ENCODE measurements around the gene YPEL4.
A peak's percentile ranks its signal among the peaks of the same experiment; 100 is the strongest.

The YPEL4 gene

DNA sequence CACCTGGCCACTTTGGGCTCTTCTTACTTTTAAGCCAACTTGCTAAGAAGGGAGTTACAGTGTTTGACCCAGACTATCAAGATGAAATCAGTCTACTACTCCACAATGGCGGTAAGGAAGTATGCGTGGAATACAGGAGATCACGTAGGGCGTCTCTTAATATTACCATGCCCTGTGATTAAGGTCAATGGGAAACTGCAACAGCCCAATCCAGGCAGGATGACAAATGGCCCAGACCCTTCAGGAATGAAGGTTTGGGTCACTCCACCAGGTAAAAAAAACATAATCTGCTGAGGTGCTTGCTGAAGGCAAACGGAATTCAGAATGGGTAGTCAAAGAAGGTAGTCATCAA, 1.0 kb upstream of the YPEL4 start:
- DNase-seq (ENCODE audit: low spot score): no peak

- DNase-seq (ENCODE audit: low spot score): no peak
These were observed 644 bp downstream of the YPEL4 start for GRCh38 chr11:57648801-57649735.

- DNase-seq (ENCODE audit: low spot score): no peak
These were observed 1.5 kb downstream of the YPEL4 start for GRCh38 chr11:57647960-57648800.

- no peak for DNase-seq (ENCODE audit: low spot score)
These were observed 2.3 kb downstream of the YPEL4 start for GRCh38 chr11:57647372-57647771.

DNA sequence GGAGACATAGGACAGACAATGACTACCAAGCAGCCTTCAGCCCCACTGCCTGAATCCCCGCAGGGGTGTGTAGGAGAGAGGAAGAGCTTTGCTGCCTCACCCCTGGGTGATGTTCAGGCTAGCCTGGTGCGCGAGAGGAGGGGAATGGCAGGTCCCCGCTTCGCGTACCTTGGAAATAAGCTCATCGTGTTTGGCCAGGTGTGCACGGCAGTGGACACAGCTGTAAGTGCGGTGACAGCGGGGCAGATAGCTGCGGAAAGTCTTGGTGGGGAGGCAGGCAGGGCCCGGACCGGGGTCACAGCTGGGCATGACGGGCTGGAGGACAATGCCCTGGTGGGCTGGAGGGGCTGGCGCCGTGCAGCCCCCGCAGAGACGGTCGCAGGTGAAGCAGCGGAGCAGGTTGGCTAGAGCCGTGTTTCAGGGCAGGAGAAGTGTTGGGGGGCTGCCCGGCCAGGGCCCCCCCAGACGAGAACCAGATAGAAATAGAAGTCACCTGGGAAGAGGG, 2.9 kb downstream of the YPEL4 start:
- no peak for DNase-seq (ENCODE audit: low spot score)

- no peak for DNase-seq (ENCODE audit: low spot score)
These were observed 3.4 kb downstream of the YPEL4 start for GRCh38 chr11:57646194-57646798.

GRCh38 chr11:57645689-57646085, 4.0 kb downstream of the YPEL4 start:
- no peak for DNase-seq (ENCODE audit: low spot score)

- DNase-seq (ENCODE audit: low spot score): peak; percentile 82
These were observed 4.7 kb downstream of the YPEL4 start for GRCh38 chr11:57644748-57645688.

- no peak for DNase-seq (ENCODE audit: low spot score)
These were observed 5.9 kb downstream of the YPEL4 start for GRCh38 chr11:57643802-57644201.

DNA sequence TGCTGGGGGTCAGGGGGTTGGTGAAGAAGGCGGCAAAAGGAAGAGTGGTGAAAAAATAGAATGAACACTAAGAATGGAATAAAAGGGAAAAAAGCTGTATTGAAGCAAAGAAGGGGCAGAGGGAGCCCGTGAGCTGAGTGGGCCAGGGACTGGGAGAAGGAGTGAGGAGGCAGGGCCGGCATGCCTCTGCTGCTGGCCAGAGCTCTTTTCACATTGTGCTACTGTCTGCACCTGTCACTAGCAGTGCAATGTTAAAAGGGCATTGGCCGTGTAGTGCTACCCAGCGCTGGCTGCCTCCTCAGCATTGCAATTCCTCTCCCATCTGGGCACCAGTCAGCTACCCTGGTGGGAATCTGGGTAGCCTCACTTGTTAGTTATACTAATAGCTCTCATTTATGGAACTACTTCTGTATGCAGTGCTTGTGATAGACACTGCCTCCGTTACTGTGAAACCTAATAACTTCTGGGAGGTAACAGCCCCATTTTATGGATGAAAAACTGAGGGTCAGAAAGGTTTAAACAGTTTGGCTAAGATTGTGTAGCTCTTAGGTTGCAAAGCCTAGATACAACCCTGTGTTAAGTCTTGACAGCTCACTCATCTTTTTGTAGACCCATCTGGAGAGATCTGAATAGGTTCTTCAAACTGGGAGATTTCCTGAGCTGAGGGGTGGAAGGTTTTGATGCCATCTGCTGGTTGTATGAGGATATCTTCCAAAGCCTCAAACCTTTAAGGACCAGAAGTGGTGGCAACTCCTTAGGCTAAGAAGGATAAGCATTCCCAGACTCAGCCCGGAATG, 8.5 kb downstream of the YPEL4 start:
- no peak for DNase-seq (ENCODE audit: low spot score)

DNA sequence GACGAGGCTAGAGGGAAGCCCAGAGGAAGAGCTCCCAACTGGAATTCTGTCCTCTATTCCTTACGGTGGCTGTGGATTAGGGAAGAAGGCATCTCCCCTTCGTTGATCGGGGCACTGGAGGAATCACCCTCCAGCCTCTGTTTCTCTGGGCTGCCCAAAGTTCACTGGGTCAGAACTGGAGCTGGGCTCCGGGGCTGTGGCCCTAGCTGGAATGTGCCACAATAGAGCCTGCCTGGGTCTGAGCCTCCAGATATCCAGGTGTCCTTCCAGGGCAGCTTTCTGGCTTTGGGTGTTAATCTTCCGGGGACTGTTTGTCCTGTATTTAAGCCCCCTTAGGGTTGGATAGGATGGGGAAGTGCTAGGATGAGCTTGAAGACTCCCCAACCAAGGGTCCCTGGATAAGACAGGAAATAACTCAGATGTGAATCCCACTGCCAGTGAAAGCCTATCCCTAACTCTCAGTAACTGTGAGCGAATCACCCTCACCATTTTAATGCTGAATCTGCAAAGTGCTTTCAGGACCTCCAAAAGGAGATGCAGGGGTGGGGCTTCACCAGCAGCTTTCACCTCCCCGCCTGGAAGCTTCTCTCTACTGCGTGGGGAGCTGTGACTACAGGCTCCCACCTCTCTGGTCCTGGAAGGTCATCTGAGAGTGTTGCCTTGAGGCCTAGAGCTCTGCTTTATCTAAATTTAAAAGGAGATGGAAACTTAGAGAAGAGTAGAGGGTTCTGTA, 9.5 kb downstream of the YPEL4 start:
- DNase-seq (ENCODE audit: low spot score): no peak

DNA sequence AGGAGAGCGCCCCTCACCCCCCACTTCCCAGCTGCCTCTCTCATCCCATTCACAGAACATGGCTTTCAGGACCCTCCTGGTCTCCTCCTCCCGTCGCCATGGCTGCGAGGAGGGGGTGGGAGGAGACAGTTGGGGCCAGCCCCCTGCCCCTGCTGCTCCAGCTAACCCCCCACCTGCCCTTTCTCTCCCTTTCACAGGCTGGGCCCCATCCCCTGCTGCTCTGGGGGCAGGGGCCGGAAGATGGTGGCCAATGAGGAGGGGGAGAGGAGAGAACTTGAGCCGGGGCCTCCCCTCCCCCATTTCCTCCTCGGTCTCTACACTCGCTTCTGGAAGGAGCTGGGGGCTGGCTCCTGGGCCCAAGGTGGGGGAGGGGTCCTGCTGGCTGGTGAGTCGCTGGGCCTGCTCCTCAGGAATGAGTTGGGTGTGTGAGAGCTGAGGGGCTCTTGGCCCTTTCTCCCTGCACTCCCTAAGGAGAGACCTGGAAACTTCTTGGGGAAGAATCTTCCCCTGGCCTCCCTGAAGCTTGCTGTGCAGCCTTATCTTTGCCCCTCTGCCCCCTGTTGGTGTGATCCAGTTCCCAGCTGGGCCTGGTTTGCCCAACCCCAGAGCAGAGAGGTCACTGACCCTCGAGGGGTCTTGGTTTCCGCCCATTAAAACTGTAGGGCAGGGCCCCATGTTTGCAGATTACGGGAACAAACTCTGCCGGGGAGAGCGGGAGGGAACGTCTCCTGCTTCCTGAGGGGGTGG, 10.2 kb downstream of the YPEL4 start:
- DNase-seq (ENCODE audit: low spot score): peak; percentile 89

DNA sequence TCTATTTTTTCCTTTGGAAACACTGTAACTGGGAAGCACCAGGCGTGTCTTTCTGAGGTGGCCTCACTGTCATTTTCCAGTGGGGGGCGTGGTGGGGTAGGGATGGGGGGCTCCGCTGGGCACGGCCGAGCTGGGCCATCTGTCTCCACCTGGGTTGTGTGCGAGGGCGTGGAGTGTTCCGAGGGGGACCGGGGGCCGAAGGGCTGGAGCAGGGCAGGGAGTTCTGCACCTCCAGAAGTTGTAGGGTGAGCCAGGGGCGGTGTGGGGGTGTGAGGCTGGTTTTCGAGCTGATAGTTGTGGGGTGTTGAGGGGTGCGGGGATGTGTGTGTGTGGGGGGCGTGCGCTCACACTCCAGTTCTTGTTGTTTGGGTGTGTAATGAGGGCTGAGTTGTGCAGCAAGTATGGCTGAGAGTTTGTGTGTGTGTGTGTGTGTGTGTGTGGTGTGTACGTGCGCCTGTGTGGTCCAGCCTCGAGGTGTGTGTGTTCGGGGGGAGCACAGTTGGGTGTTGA, 10.8 kb downstream of the YPEL4 start:
- DNase-seq (ENCODE audit: low spot score): no peak

- DNase-seq (ENCODE audit: low spot score): peak; percentile 88
These were observed 11.5 kb downstream of the YPEL4 start for GRCh38 chr11:57638005-57638781.

- DNase-seq (ENCODE audit: low spot score): peak; percentile 79
These were observed 12.1 kb downstream of the YPEL4 start for GRCh38 chr11:57637626-57638004.

DNA sequence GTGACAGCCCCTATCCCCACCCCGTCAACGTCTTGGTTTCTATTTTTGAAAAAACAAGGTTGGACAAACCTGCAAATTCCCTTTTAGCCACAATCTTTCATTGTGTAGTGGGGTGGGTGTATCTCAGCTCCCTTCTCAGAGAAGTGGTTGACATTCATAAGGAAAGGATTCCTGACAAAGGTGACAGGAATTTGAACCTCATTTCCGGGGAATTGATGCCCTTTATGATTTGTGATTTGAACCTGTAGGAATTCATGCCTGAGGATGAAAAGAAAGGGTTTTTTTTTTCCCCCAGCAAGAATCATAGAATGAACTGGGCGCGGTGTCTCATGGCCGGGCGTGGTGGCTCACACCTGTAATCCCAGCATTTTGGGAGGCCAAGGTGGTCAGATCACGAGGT, 14.5 kb downstream of the YPEL4 start:
- no peak for DNase-seq (ENCODE audit: low spot score)

DNA sequence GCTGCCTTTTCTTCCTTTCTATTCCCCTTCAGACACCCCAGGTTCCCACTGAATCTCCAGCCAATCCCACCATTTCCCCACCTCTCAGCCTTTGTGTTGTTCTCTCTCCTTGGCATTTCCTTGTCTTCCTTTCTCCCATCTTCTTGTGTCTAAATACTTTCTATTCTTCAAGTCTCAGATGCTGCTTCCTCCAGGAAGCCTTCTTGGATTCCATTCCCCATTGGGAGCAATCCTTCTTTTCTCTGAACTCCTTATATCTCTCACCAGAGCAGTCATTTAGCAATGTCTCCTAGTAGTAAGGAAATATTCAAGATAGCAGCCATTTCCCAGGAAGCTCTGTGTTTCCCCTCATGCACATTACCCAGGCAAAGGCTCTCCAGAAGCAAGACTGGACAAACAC, 15.4 kb downstream of the YPEL4 start:
- no peak for DNase-seq (ENCODE audit: low spot score)
